Activated T-helper 2 cell treated with anti-CD3 and anti-CD28 coated beads, Interferon-gamma antibody, Interleukin-2, Interleukin-4, amounts not matched to agents 10 μg/mL and 5 μg/mL and 100 μg/mL, durations not matched to agents 14 hours and 24 hours and 36 hours (primary cell): ENCODE results near the gene KRT72. TPM values are rescaled to one million over a fixed set of nuclear protein-coding genes. Genes with fewer than 3 reads are reported as not detected.

Experiments used
- DNase-seq: peaks from one replicate; pipeline ENCODE4 v3.0.0; 2021; ENCODE audit warnings: low spot score
- H3K27ac Mint-ChIP-seq: one replicate; pipeline ENCODE4 v1.8.0; 2021; ENCODE audit warnings: mixed read lengths
- H3K27me3 Mint-ChIP-seq: one replicate; pipeline ENCODE4 v1.8.0; 2021; ENCODE audit warnings: low read depth, mixed read lengths
- H3K36me3 Mint-ChIP-seq: one replicate; pipeline ENCODE4 v1.8.0; 2021; ENCODE audit warnings: low read depth, mixed read lengths
- H3K4me1 Mint-ChIP-seq: one replicate; pipeline ENCODE4 v1.8.0; 2021; ENCODE audit warnings: low read depth, mixed read lengths
- H3K4me3 Mint-ChIP-seq: one replicate; pipeline ENCODE4 v1.8.0; 2021; ENCODE audit warnings: low read depth, mild to moderate bottlenecking, moderate library complexity, mixed read lengths
- H3K9me3 Mint-ChIP-seq: one replicate; pipeline ENCODE4 v1.8.0; 2021; ENCODE audit warnings: mixed read lengths
- intact Hi-C: fragments of 100-400 bp; cut with micrococcal nuclease; formaldehyde crosslinking; loops from one replicate; pipeline ENCODE4 v1.15.1; 2023
- total RNA-seq: library from RNA; stranded (reverse); gene quantifications from 2 replicates; pipeline ENCODE4 v1.2.3, GENCODE V29; 2022

The KRT72 gene
- total RNA-seq, 1 donor from 2014 or later = not detected

GRCh38 chr12:52539821-52540173 lies 61.5 kb downstream of the KRT72 start:
- Mint-ChIP-seq H3K4me3 (no peak overlapping the region), H3K4me1 (peaks cover 10% of the 10 kb centered on the region), H3K27me3 (peaks cover 4% of the 10 kb centered on the region), H3K36me3 (no peaks in the 10 kb centered on the region), H3K9me3 (no peaks in the 10 kb centered on the region), H3K27ac (no peak overlapping the region)
- intact Hi-C loops = no loop called here
- DNase-seq = no peak

DNA sequence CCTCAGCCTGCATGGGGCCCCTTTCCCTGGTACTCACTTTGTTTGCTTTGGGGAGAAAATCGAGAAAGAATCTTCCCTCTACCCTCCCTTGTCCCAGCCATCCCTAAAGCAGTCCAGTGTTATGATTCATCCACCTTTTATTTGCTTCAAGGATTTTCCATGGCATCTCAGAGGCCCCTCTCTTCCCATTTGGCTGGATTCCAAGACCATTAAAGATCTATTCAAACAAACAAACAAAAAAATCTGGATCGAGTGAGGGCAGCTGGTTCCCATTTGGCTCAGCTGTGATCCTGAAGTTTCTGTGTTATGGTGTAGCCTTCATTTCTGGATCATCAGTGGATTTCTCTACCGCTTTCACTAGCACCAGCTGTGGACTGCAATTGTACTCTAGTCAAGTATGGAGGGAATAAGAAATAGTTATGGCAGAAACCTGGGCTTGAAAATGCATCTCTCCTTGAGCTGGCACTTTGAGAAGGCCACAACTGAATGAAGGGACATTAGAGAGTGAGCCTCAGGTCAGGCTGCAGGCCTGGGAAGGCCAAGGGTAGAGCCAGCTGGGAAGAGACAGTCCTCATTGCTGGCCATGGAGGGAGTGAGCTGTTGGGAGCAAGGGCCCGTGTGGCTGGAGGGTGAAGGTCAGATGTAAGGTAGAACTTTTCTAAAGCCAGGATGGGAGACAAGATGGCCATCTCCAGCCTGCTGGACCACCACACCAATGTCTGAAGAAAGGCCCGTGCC lies 62.0 kb downstream of the KRT72 start:
- peaks cover 4% of the 10 kb centered on the region for H3K27me3 Mint-ChIP-seq
- no peaks in the 10 kb centered on the region for H3K36me3 Mint-ChIP-seq
- H3K4me1 Mint-ChIP-seq = peaks cover 10% of the 10 kb centered on the region
- DNase-seq = no peak
- H3K27ac Mint-ChIP-seq = no peak overlapping the region
- H3K9me3 Mint-ChIP-seq = no peaks in the 10 kb centered on the region
- no peak overlapping the region for H3K4me3 Mint-ChIP-seq
- intact Hi-C loops = no loop called here

GRCh38 chr12:52537101-52537500 lies 64.2 kb downstream of the KRT72 start:
- Mint-ChIP-seq H3K9me3 (no peaks in the 10 kb centered on the region), H3K27me3 (peaks cover 4% of the 10 kb centered on the region), H3K36me3 (no peaks in the 10 kb centered on the region), H3K4me1 (no peaks in the 10 kb centered on the region), H3K27ac (no peak overlapping the region), H3K4me3 (no peak overlapping the region)
- intact Hi-C loops = no loop called here
- no peak for DNase-seq

Other genes with a start within 250 kb of the KRT72 start
- not detected in 2 replicates for gene KRT85, start 234.0 kb downstream of the KRT72 start, total RNA-seq
- gene KRT84, start 215.8 kb downstream of the KRT72 start, total RNA-seq = not detected in 2 replicates
- gene KRT82, start 195.1 kb downstream of the KRT72 start, total RNA-seq = not detected in 2 replicates
- gene KRT75, start 167.1 kb downstream of the KRT72 start, total RNA-seq = not detected in 2 replicates
- gene KRT6B, start 149.3 kb downstream of the KRT72 start, total RNA-seq = not detected in 2 replicates
- gene KRT6C, start 127.7 kb downstream of the KRT72 start, total RNA-seq = not detected in 2 replicates
- gene KRT6A, start 108.2 kb downstream of the KRT72 start, total RNA-seq = not detected in 2 replicates
- gene KRT5, start 81.1 kb downstream of the KRT72 start, total RNA-seq = not detected in 2 replicates
- gene KRT71, start 48.3 kb downstream of the KRT72 start, total RNA-seq = not detected in 2 replicates
- not detected in 2 replicates for gene KRT74, start 27.6 kb downstream of the KRT72 start, total RNA-seq
- not detected in 2 replicates for gene KRT73, start 17.1 kb upstream of the KRT72 start, total RNA-seq
- gene KRT2, start 50.7 kb upstream of the KRT72 start, total RNA-seq = not detected in 2 replicates
- 3.0 and 3.4 TPM in 2 replicates for gene KRT1, start 78.9 kb upstream of the KRT72 start, total RNA-seq
- not detected in 2 replicates for gene KRT77, start 102.1 kb upstream of the KRT72 start, total RNA-seq
- gene KRT76, start 175.9 kb upstream of the KRT72 start, total RNA-seq = not detected in 2 replicates
- gene KRT3, start 194.7 kb upstream of the KRT72 start, total RNA-seq = not detected in 2 replicates
- gene KRT4, start 212.7 kb upstream of the KRT72 start, total RNA-seq = not detected in 2 replicates
- gene KRT79, start 232.8 kb upstream of the KRT72 start, total RNA-seq = not detected in 2 replicates
- not detected in 2 replicates for gene KRT78, start 247.5 kb upstream of the KRT72 start, total RNA-seq